ENCODE data around the gene RAB37. TPM values are rescaled to one million over a fixed set of nuclear protein-coding genes. Genes with fewer than 3 reads are reported as not detected.

RAB37 gene
- total and polyA plus RNA-seq, 2 of the 8 experiments (the other 6 are each of a cell fraction or from before 2014, with no cell fraction given): 5.5 to 6.1 TPM

GRCh38 chr17:74715144-74715543 lies 21.9 kb upstream of the RAB37 start:
- Histone ChIP-seq H3K18ac (ENCODE audit: extremely low read depth, low read length) (no peak overlapping the region), H3K23me2 (ENCODE audit: low read depth, low read length) (no peaks in the 10 kb centered on the region), H3K4me2 (ENCODE audit: insufficient read depth in 1 of 2, low read depth in 2 of 2, low read length in 2 of 2) (no peak overlapping the region), H3K27ac (ENCODE audit: low read depth, low read length) (no peak overlapping the region), H4K20me1 (replicated peaks in 1 of 2; ENCODE audit: control insufficient read depth in 1 of 2, insufficient read depth in 2 of 2, low read length in 2 of 2) (no peaks in the 10 kb centered on the region), H3K79me2 (ENCODE audit: control insufficient read depth in 1 of 2, insufficient read depth in 2 of 2, low read length in 2 of 2) (no peaks in the 10 kb centered on the region), H3K4ac (replicated peaks; ENCODE audit: insufficient read length, low read depth, low read length) (no peak overlapping the region), H3K27me3 (replicated peaks in 1 of 4; ENCODE audit: control insufficient read depth in 3 of 4, extremely low read depth in 1 of 4, insufficient read depth in 3 of 4, low read length in 3 of 4) (no peaks in the 10 kb centered on the region; a peak in 1 of 7 replicates), H3K56ac (replicated peaks; ENCODE audit: insufficient read length, low read depth, low read length) (no peak overlapping the region), H3K9me3 (ENCODE audit: insufficient read depth in 2 of 2, low read depth in 1 of 2, low read length in 1 of 2) (no peaks in the 10 kb centered on the region), H4K91ac (replicated peaks; ENCODE audit: insufficient read length, low read length) (no peak overlapping the region), H3K4me1 (replicated peaks in 1 of 4; ENCODE audit: control insufficient read depth in 3 of 4, insufficient read depth in 4 of 4, low read length in 3 of 4) (no peaks in the 10 kb centered on the region), H2BK5ac (ENCODE audit: low read depth, low read length) (no peak overlapping the region), H3K4me3 (ENCODE audit: extremely low read depth in 1 of 4, insufficient read depth in 2 of 4, low read depth in 3 of 4, low read length in 4 of 4) (no peak overlapping the region), H2AK5ac (ENCODE audit: low read depth, low read length) (no peak overlapping the region), H4K8ac (ENCODE audit: extremely low read depth, insufficient read depth, low read length) (no peak overlapping the region), H3K23ac (ENCODE audit: insufficient read length) (no peak overlapping the region), H2BK15ac (ENCODE audit: low read length) (no peak overlapping the region), H2BK120ac (replicated peaks; ENCODE audit: low read depth, low read length) (no peak overlapping the region), H2BK20ac (ENCODE audit: low read length) (no peak overlapping the region), H4K5ac (ENCODE audit: insufficient read length, low read depth, low read length) (no peak overlapping the region), H3K14ac (ENCODE audit: insufficient read length) (no peak overlapping the region), H3K9ac (replicated peaks in 1 of 4; ENCODE audit: extremely low read depth in 1 of 4, low read depth in 3 of 4, low read length in 3 of 4) (no peak overlapping the region), H3K79me1 (ENCODE audit: low read depth, low read length) (no peaks in the 10 kb centered on the region), H2BK12ac (ENCODE audit: low read depth, low read length) (no peak overlapping the region), H2AFZ (ENCODE audit: low read length) (no peak overlapping the region), H3K36me3 (ENCODE audit: control insufficient read depth in 2 of 4, insufficient read depth in 4 of 4, low read length in 3 of 4) (no peaks in the 10 kb centered on the region)
- ChIA-PET POLR2A (ENCODE audit: partially characterized antibody) (no interaction called here), CTCF (ENCODE audit: partially characterized antibody) (interaction anchor here (1.4 to 2.0 kb wide), 3 partner anchors 21 to 29 kb away, joined by 3 to 5 read pairs (median 5); partner anchors contain the start of gene RAB37)
- TF ChIP-seq ZNF274 (IDR thresholded peaks at IDR 0.05; ENCODE audit: borderline replicate concordance, extremely low read depth, low read length): no peak
- TF ChIP-seq ASH2L (IDR thresholded peaks at IDR 0.05; ENCODE audit: low read length): no peak
- no peak for TF ChIP-seq TBP (IDR thresholded peaks at IDR 0.05; ENCODE audit: low read depth, low read length)
- no peak for TF ChIP-seq NANOG (IDR thresholded peaks at IDR 0.05; ENCODE audit: insufficient read depth, low read depth, low read length, poor library complexity, severe bottlenecking)
- no peak for TF ChIP-seq ATF3 (IDR thresholded peaks at IDR 0.05; ENCODE audit: insufficient read depth, low read depth, low read length)
- TF ChIP-seq BRCA1 (IDR thresholded peaks at IDR 0.05; ENCODE audit: low read depth, low read length): no peak
- WGBS, 2 experiments (ENCODE audit: extremely low coverage in 1 of 2, insufficient coverage in 1 of 2, insufficient read length in 1 of 2, insufficient replicate concordance in 2 of 2, low coverage in 1 of 2, low lambda C conversion rate in 2 of 2, missing lambda C conversion rate in 1 of 2): 83% methylated on average over 4 of the region's 4 CpGs; no CpG with 5 or more reads in 1 of the 2 experiments
- no peak for FAIRE-seq
- no peak for DNase-seq (ENCODE audit: low read depth in 1 of 2, low spot score in 2 of 2)

All from H1 (cell line).